Hepatocyte (in vitro differentiated cells): Measurements from ENCODE around the gene POU2AF3.

Experiments
- CTCF ChIP-seq: fragments of 200-600 bp; sonication (generic); IDR thresholded peaks from 2 replicates; pipeline ENCODE4 v1.5.1; 2016; ENCODE audit warnings: antibody characterized with exemption, mild to moderate bottlenecking; ENCODE audit not compliant: poor library complexity
- EZH2 ChIP-seq: fragments of 200-600 bp; sonication (generic); IDR thresholded peaks from 2 replicates; pipeline ENCODE4 v1.6.1; 2016; ENCODE audit warnings: antibody characterized with exemption, mild to moderate bottlenecking, borderline replicate concordance
- EZH2phosphoT487 ChIP-seq: fragments of 200-600 bp; sonication (generic); IDR thresholded peaks from one replicate; pipeline ENCODE4 v1.6.1; 2018; ENCODE audit warnings: antibody characterized with exemption, mild to moderate bottlenecking, low read depth, moderate library complexity; ENCODE audit not compliant: unreplicated experiment, severe bottlenecking

GRCh38 chr11:111326824-111327223, 28.5 kb downstream of the POU2AF3 start:
- TF ChIP-seq CTCF (no peak), EZH2 (no peak), EZH2phosphoT487 (no peak)
